GM19240 (cell line): ENCODE data around the gene ZNF503.

Experiments used
- DNase-seq: peaks from one replicate; pipeline ENCODE4 v3.0.0; 2011; ENCODE audit warnings: low spot score; ENCODE audit not compliant: insufficient read length

ZNF503 gene

GRCh38 chr10:75407224-75407712 is 5.7 kb upstream of the ZNF503 start:
- no peak for DNase-seq

DNA sequence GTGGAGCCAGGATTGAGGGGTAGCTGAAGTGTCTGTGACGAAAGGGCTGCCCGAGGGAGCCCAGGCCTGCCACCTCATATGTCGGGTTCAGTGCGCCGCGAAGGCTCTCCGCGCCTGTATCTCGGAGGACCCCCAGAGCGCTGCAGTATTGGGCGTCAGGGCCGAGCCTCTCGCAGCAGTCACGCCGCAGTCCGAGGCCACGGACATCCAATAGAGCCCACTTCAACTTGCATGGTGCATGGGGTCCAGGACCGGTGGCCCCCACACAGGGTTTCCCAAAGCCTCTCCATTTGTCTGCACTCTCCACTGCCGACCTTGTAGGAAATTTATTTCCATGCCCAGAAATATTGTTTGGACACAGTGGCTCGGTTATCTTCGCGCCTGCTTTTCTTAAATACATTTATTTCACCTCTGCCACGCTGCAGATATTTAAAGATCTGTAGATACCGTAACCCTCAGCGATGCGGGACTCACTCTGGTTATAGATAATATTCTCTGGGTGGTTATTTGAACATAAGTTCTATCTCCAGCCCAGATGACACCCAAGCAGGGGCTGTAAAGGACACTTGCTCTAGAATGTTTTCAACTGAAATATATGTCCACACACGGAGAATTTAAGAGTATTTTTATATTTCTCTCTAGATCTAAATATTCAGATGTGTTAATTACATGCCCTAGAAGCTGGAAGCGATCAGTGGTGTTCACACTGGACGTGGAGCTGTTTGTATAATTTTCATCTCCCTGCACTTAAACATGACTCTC is 5.1 kb upstream of the ZNF503 start:
- DNase-seq = no peak

DNA sequence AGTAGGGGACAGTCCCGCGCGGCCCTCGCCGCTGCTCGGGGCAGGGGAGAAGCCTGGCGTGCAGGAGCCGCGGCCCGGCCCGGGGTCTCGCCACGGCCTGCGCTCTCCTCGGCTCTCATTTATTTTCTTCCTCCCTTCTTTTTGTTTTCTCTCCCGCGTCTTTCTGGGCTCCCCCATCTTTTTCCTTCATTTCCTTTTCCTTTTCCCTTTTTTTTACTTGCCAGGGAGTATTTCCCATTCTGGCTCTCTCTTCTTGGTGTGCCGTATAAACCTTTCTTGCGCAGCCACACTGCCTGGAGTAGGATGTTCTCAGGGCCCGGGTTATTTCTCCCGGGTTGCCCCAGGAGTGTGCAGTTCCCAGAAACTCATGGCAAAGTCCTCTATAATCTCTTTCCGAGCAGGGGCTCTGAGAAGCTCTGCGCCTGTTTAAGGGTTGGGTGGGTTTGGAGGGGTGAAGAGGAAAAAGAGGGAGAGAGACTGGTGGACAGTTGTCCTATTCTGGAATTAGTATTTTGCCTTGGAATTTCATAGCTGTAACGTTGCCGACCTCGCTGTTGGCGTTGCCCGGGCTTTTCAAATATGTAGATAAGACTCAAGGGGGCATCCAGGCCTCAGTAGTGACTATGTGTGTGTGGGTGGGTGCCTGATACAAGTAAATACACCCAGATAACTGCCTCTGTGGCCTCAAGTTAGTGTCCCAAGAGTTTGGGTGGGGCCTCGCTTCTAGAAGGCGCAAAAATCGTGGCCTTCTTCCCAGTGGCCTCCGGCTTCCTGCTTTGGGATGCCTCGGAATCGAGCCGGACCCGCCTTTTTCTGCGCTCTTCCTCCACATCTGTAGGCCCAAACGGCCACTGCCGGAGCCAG is 4.3 kb upstream of the ZNF503 start:
- no peak for DNase-seq

DNA sequence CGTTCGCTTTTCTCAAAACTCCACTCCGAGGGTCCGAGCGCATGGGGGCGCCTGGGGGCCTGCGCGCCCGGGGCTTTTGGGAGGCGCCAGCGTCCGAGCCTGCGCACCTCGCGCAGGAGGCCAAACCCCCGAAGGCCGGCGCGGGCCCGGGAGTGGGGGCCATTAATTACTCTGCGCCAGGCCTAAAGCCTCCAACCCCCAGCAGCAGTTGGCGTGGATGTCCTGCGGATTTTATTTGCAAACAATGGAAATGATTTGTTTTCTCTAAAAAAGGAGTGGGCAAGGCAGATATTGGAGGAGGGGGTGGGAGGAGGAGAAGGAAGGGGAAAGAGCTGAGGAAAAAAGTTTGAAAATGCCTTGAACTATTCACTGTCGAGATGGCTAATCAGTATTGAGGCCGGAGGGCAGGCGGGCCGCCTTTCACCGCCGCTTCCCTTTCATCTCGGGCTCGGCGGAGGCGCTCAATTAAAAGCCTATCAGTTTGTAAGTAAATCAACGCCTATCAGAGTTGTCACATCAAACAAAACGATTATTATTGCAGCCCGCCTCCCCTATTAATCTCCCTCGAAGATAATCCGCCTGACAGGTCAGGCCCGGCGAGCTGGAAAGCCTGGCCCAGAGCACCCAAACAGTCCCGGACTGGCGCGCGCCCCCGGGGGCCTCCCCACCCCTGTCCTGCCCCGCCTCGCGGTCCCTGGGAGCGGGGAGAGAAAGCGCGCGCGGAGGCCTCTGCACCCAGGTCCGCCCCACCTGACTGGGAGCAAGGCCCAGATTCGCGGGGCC is 3.4 kb upstream of the ZNF503 start:
- no peak for DNase-seq

DNA sequence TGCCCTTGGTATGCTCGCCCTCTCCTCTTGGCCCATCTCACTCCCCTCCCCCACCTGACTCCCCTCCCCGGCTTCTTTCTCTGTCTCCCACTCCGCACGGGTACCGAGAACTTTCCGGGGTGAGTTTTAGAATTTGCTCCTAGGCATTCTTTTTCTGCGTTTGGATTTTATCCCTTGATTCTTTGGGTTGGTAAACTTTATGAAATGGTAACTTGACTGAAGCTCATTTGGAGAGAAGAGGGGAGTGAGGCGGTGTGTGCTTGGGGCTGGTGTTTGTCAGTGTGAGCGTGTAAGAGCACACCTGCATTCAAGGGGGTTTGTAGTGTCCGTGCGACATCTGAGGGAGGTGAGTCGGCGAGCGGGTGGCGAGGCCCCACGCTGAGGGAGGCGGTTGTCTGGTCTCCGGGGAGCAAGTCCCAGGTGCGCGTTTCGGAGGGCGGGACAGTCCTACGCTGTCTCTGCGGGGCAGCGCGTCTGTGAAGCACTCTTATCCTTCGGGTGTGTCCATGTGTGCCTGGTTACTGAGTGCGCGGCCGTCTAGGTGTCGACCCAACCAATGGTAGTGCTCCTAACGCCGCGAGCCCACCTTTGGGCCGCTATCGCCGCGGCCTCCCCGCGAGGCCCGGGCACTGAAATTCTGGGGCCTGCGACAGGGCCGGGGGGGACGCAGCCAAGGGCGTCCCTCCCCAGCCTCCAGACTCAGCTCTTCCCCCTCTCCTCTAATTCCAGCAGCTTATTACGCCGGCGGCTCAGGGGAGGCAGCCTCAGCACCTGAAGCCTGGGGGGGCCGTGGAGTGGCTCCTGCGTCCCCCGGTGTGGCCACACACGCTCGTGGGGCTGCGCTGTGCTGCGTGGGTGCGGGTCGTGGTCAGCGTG is 2.6 kb upstream of the ZNF503 start:
- no peak for DNase-seq

DNA sequence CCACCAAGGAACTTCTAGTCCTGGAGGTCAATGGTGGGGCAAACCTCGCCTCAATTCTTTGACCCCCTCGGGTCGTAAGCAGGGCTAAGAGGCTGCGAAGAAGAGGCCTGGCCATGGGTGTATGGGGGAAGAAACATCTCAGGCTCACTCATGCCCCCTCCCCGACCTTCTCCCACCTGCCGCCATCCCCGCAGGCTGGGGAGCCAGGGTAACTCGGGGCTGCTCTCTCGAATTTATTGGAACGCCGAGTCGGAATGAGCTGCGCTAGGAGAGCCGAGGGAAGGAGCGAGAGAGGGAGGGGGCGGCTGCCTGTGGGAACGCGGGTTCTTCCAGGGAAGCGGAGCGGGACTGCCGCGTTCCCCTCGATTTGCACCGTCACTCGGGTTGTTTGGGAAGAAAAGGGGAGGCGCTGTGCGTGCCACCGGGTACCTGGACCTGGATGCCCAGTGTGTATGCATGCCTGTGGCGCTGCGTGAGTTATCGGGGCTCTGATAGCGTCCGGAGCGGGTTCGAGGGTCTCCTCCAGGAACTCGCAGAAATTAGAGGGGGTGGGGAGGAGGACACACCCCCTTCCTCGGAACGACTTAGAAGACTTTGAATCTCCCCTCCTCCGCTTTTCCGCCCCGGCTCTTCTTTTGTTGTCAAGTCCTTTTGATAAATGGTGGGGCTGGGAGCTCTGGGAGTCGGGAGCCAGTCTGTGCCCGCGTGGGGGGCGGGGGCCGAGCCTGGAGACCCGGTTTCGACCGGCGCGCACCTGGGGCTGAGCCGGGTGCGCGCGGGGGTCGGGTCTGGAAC is 1.8 kb upstream of the ZNF503 start:
- no peak for DNase-seq

- DNase-seq = no peak
Observed at GRCh38 chr10:75402486-75403143, 1.1 kb upstream of the ZNF503 start.

DNA sequence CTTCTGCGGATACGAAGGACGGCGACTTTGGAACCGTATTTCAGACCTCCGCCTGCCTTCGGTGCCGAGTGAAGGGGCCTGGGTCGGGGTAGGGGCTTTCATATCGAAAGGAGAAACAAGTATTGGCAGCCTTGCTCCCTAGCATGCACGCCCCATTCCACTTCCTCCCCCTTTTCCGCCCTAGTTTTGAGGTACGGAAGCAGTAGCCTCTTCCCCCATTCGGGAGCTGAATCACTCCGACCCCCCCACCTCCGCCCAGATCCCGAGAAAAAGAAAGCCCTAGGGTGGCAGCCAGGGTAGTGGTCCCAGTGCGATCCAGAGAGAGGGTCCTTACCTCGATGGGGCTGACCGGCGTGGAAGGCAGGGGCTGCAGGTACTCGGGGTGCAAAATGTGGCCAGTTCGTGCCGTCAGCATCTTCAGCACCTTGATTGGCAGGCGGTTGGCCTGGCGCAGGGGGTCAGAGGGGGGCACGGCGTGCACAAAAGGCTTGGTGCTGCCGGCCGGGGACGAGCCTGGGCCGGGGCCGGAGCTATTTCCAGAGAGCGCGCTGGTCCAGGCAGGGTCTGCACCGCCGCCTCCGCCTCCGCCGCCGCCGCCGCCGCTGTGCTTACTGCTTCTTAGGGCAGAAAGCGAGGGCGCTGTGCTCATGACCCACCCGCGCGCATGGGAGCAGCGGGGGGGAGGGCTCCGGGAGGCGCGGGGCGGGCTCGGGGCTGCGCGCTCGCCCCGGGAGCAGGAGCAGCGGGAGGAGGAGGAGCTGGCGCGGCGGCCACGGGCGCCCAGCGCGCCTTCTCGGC is 594 bp downstream of the ZNF503 start:
- DNase-seq = no peak

DNA sequence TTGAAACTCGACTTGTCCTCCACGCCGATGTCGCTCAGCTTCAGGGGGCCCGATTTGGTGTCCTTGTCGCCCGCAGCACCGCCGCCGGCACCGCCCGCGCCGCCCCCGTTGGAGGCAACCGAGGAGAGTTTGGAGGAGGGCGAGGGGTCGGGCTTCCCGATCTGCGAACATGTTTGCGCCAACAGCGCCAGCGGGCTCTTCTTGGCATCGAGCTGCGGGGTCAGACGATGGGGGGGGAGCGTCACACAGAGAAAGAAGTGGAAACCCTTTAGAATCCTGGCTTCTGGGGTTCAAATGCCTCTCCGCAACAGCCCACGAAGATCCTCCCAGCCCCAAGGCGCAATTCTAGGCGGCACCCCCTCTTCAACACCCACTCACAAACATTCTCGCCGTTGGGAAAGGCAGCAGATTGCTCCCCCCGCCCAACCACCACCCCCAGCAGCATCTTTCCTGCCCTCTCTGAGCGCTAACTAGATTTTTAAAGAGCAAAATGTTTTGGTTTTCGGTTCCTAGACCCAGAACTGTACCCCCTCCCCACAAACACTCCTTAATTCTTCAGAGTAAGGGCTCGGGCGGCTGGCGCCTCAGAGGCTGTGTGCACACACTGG is 1.3 kb downstream of the ZNF503 start:
- no peak for DNase-seq

DNA sequence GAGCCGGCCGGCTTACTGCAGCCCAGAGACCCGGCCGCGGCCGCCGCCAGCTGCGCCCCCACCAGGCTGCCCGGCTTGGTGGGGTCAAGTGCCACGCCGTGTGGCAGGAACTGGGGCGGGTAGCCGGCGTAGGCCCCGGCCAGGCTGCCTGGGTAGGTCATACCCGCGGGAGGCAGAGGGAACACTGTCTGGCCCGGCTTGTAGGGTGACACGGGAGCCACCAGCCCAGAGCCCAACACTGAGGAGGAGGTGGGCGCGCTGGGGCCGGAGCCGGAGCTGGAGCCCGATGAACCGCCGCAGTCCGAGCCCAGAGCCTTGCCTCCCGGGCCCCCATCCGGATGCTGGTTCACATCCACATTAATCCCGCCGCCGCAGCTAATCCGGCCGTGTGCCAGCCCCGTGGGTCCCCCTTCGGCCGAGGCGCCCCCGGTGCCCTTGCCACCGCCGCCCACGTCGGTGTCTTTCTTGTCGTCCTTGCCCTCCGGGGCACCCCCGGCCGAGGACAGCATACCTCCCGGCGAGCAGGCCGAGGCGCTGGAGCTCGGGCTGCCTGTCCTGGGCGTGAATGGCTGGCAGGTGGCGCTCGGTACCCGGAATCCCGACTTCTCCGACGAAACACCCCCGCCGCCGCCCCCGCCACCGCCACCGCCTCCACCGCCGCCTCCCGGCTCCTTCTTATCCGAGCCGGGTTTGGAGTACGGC is 2.0 kb downstream of the ZNF503 start:
- DNase-seq = no peak

- no peak for DNase-seq
Observed at GRCh38 chr10:75398692-75399460, 2.7 kb downstream of the ZNF503 start.

- no peak for DNase-seq
Observed at GRCh38 chr10:75398200-75398691, 3.3 kb downstream of the ZNF503 start.

DNA sequence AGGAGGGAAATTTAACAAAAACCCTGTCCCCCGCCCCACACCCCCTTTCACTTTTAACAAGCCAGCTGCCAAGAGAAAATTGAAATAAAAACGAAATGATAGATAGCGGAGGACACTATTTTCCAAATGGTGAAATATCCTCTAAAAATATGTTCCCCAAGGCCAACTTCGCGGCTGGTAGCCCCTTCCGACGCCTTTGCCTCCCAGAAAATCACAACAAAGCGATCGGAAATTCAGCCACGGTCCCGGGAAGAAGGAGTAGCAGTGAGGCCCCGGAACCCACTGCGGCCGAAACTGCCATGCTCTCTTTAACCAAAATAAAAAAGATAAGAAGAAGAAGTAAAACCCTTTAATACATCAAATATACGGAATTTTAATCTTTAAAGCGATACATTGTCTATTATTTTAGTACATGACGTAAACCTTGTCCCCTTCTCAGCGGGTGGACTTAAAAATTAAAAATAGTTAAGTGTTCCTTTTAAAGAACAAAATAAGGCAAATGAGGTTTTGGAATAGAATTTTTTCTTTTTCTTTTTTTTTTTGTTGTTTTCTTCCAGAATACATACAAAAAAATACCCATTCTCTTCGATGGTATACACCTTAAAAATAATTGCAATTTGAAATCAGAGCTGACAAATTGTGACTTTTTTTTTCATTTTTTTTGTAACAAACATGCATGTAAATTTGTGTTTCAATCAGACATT is 3.9 kb downstream of the ZNF503 start:
- no peak for DNase-seq

- DNase-seq = no peak
Observed at GRCh38 chr10:75396631-75397495, 4.7 kb downstream of the ZNF503 start.
